NCI-H2196 (cell line): ENCODE results near the gene CAMTA1.
"Not testable (repeated sequence)": the region's sequence is repeated elsewhere in the genome, so short reads cannot be mapped to it uniquely, and the experiment has no call there.

Experiments
- DNase-seq: peaks from one replicate; lab custom pipeline; 2025; ENCODE audit not compliant: unreplicated experiment; lab: John Stamatoyannopoulos, UW

CAMTA1 gene

GRCh38 chr1:6785318-6785727, at the start of gene CAMTA1:
Gene CAMTA1 (plus strand): TSS chr1:6785454. CDS start chr1:6785531, 77 bp downstream.
- DNase-seq, result no peak

GRCh38 chr1:6738987-6739676, 46.1 kb upstream of the CAMTA1 start:
- no peak for DNase-seq

- DNase-seq, result not testable (repeated sequence)
These were observed 42.5 kb upstream of the CAMTA1 start for GRCh38 chr1:6742676-6743188.

GRCh38 chr1:6743189-6744101, 41.8 kb upstream of the CAMTA1 start:
- DNase-seq, result no peak

- DNase-seq, result no peak
These were observed 40.2 kb upstream of the CAMTA1 start for GRCh38 chr1:6745073-6745472.

GRCh38 chr1:6747674-6748073, 37.6 kb upstream of the CAMTA1 start:
- DNase-seq, result no peak

- DNase-seq, result no peak
These were observed 34.8 kb upstream of the CAMTA1 start for GRCh38 chr1:6750490-6750889.

GRCh38 chr1:6753320-6754140, 31.7 kb upstream of the CAMTA1 start:
- no peak for DNase-seq

- DNase-seq, result no peak
These were observed 28.8 kb upstream of the CAMTA1 start for GRCh38 chr1:6756457-6756856.

- no peak for DNase-seq
These were observed 27.4 kb upstream of the CAMTA1 start for GRCh38 chr1:6757719-6758435.

GRCh38 chr1:6761196-6761737, 24.0 kb upstream of the CAMTA1 start:
- no peak for DNase-seq

- no peak for DNase-seq
These were observed 23.2 kb upstream of the CAMTA1 start for GRCh38 chr1:6762060-6762459.

- no peak for DNase-seq
These were observed 14.4 kb upstream of the CAMTA1 start for GRCh38 chr1:6770751-6771440.

GRCh38 chr1:6771441-6771769, 13.8 kb upstream of the CAMTA1 start:
- DNase-seq, result no peak

- no peak for DNase-seq
These were observed 10.9 kb upstream of the CAMTA1 start for GRCh38 chr1:6774381-6774780.

- no peak for DNase-seq
These were observed 9.8 kb upstream of the CAMTA1 start for GRCh38 chr1:6775261-6776043.

- no peak for DNase-seq
These were observed 8.9 kb upstream of the CAMTA1 start for GRCh38 chr1:6776389-6776788.

- no peak for DNase-seq
These were observed 8.4 kb upstream of the CAMTA1 start for GRCh38 chr1:6776895-6777294.

GRCh38 chr1:6777813-6778212, 7.4 kb upstream of the CAMTA1 start:
- no peak for DNase-seq
